Choroid plexus epithelial cell (primary cell): ENCODE results near the gene OR6J1.

Experiments
- DNase-seq: peaks from one replicate; pipeline ENCODE4 v3.0.0-alpha.2; 2010; ENCODE audit warnings: low read depth
- H3K4me3 ChIP-seq: 2 replicates; pipeline ENCODE4 v1.5.1; 2011; ENCODE audit warnings: low read depth, mild to moderate bottlenecking, control low read depth, low read length, moderate library complexity
- CTCF ChIP-seq: conservative IDR thresholded peaks from 2 replicates; pipeline ENCODE4 v1.5.1; 2011; ENCODE audit warnings: low read depth, mild to moderate bottlenecking, control low read depth, inconsistent platforms, low read length, moderate library complexity

OR6J1 gene

GRCh38 chr14:22658946-22659345 is 14.8 kb upstream of the OR6J1 start:
- no peak overlapping the region for H3K4me3 ChIP-seq
- TF ChIP-seq CTCF: no peak

DNA sequence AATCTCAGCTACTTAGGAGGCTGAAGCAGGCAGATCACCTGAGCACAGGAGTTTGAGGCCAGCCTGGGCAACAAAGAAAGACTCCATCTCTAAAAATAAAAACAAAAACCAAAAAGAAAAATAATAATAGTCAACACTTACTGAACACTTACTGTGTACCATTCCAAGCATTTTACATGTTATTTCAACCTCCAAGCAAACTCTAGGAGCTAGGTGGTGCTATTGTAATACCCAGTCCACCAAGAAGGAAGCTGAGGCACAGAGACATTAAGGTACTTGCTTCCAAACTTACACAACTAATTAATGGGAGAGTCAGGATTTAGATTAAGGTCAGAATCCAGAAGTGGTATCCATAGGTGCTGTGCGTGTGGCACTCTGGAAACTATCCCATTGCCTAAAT is 13.7 kb upstream of the OR6J1 start:
- no peak overlapping the region for H3K4me3 ChIP-seq
- peak; percentile 90 for DNase-seq
- TF ChIP-seq CTCF: peak; percentile 79

More at GRCh38 chr14:22658946-22659345, 14.8 kb upstream of the OR6J1 start:
- DNase-seq: no peak

DNA sequence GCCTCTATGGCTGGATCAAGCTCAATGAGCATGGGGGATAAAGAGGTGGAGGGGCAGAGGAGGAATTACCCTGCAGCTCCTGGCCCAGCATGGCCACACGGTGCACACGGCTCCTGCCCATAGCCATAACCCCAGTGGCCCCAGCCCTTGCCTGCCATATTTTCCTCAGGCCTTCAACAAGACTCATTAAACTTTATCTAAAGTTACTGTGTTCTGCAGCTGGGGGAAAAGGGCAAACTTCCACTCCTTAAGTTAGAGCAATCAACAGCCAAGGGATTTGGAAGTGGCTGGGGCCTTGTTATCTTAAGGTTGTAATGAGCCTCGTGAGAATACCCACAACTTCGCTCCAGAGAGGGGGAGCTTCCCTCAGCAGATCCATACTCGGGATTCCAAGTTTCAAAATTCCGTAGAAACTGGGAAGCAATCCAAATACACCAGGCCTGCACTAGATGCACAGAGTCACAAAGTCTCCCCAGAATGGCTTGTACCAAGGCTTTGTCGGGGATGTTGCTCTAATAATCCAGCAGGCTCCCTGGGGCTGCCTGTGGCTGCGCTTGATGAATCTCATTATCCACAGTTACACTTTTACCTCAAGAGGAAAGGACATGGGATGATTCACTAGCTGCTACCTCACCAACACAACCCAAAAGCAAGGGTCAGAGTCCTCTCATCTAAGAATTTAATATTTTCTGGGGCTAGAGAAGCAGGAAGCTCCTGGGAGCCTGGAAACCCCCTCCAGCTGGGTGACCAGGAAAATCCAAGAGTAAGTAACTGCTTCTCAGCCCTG is 13.0 kb upstream of the OR6J1 start:
- H3K4me3 ChIP-seq: no peak overlapping the region
- TF ChIP-seq CTCF: no peak
- peak; percentile 70 for DNase-seq

DNA sequence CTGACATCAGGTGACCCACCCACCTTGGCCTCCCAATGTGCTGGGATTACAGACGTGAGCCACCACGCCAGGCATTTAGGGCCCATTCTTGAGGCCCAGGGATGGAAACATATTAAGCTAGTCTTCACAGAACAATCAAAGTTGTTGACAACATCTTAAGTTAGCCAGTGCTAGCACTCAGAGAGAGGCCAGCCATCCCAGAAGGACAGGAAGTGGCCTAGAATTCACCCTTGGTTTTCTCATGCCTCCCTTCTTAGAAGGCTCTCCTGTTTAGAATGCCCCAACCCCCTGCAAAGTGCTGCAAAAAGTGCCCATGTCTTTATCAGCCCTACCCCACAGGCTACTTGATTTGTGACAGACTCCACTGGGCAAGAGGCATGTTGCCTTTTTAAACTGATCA is 12.1 kb upstream of the OR6J1 start:
- TF ChIP-seq CTCF: no peak
- no peak overlapping the region for H3K4me3 ChIP-seq
- peak; percentile 48 for DNase-seq

DNA sequence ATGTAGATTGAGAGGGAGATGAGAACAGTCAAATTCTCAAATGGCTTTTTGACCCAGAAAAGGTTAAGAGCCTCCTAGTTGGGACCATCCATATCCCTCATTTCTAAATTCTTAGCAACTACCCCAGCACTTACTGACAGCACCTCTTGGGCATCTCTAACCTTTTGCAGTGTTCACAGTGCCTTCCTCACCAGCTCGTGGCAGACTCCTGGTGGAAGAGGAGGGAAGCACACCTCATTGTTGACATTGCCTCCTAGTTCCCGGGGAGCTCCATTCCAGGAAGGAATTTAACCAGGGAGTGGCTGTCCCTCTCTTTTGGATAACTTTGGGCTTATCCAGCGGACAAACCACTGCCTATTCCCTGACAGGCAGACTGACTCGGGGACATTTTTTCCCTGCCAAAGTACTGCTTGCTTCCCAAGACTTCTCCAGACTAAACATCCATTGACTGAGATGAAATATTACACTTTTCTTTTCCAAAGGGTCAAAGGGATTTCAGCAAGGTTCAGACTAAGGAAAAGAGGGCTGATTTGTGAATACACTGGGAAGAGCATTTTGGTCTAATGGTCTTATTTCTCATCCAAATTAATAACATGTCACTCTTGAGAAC is 9.0 kb upstream of the OR6J1 start:
- peak; percentile 85 for DNase-seq
- peak; percentile 99 for TF ChIP-seq CTCF

GRCh38 chr14:22651586-22651985 is 7.4 kb upstream of the OR6J1 start:
- no peak overlapping the region for H3K4me3 ChIP-seq
- TF ChIP-seq CTCF: no peak
- no peak for DNase-seq

More for the DNA sequence above, 9.0 kb upstream of the OR6J1 start:
- no peak overlapping the region for H3K4me3 ChIP-seq
